ENCODE results near the gene C6orf132.

The C6orf132 gene

GRCh38 chr6:42137194-42137753 lies 5.1 kb downstream of the C6orf132 start:
- H3K9ac ChIP-seq (ENCODE audit: low read length), result no peak overlapping the region
- no peak for DNase-seq
- no peaks in the 10 kb centered on the region for H3F3A ChIP-seq (ENCODE audit: insufficient read depth, low read length)
- no peak for TF ChIP-seq CTCF (IDR thresholded peaks at IDR 0.05; ENCODE audit: low read length)
- TF ChIP-seq EZH2phosphoT487 (IDR thresholded peaks at IDR 0.05; ENCODE audit: low read length), result no peak
- TF ChIP-seq EZH2 (optimal IDR thresholded peaks at IDR 0.05; ENCODE audit: low read depth, low read length), result no peak
- no peaks in the 10 kb centered on the region for H3K36me3 ChIP-seq (replicated peaks; ENCODE audit: insufficient read depth, low read length)
- no peak overlapping the region for H3K4me2 ChIP-seq (ENCODE audit: low read depth, low read length)
- H4K20me1 ChIP-seq (ENCODE audit: insufficient read depth, low read length), result no peaks in the 10 kb centered on the region
- no peak overlapping the region for H3K4me3 ChIP-seq (ENCODE audit: low read length)
- no peaks in the 10 kb centered on the region for H3K4me1 ChIP-seq (ENCODE audit: low read length)
- no peaks in the 10 kb centered on the region for H3K9me2 ChIP-seq (replicated peaks; ENCODE audit: insufficient read depth, low read length)
- H2AFZ ChIP-seq (ENCODE audit: low read length), result no peak overlapping the region
- no peaks in the 10 kb centered on the region for H3K9me3 ChIP-seq (replicated peaks; ENCODE audit: insufficient read depth, low read length)
- H3K27ac ChIP-seq (ENCODE audit: low read length), result no peak overlapping the region
- H3K27me3 ChIP-seq (replicated peaks; ENCODE audit: insufficient read depth, low read length), result peaks cover 11% of the 10 kb centered on the region
- H3K79me2 ChIP-seq (ENCODE audit: low read length), result no peaks in the 10 kb centered on the region

GRCh38 chr6:42136508-42137193 lies 5.8 kb downstream of the C6orf132 start:
- Histone ChIP-seq H3K79me2 (ENCODE audit: low read length) (no peaks in the 10 kb centered on the region), H3K36me3 (replicated peaks; ENCODE audit: insufficient read depth, low read length) (no peaks in the 10 kb centered on the region), H3K4me1 (ENCODE audit: low read length) (no peaks in the 10 kb centered on the region), H3K9me2 (replicated peaks; ENCODE audit: insufficient read depth, low read length) (no peaks in the 10 kb centered on the region), H3K4me2 (ENCODE audit: low read depth, low read length) (no peak overlapping the region), H3K27me3 (replicated peaks; ENCODE audit: insufficient read depth, low read length) (peaks cover 5% of the 10 kb centered on the region), H3F3A (ENCODE audit: insufficient read depth, low read length) (no peaks in the 10 kb centered on the region), H3K27ac (ENCODE audit: low read length) (no peak overlapping the region), H4K20me1 (ENCODE audit: insufficient read depth, low read length) (no peaks in the 10 kb centered on the region), H3K9ac (ENCODE audit: low read length) (no peak overlapping the region), H2AFZ (ENCODE audit: low read length) (no peak overlapping the region), H3K4me3 (ENCODE audit: low read length) (no peak overlapping the region), H3K9me3 (replicated peaks; ENCODE audit: insufficient read depth, low read length) (no peaks in the 10 kb centered on the region)
- TF ChIP-seq EZH2 (optimal IDR thresholded peaks at IDR 0.05; ENCODE audit: low read depth, low read length) (no peak), EZH2phosphoT487 (IDR thresholded peaks at IDR 0.05; ENCODE audit: low read length) (no peak), CTCF (IDR thresholded peaks at IDR 0.05; ENCODE audit: low read length) (peak; percentile 26; the same call in 1 of the 2 replicates)
- DNase-seq, result no peak

- no peak overlapping the region for H2AFZ ChIP-seq (ENCODE audit: low read length)
- no peak overlapping the region for H3K4me3 ChIP-seq (ENCODE audit: low read length)
- H3F3A ChIP-seq (ENCODE audit: insufficient read depth, low read length), result no peaks in the 10 kb centered on the region
- TF ChIP-seq CTCF (IDR thresholded peaks at IDR 0.05; ENCODE audit: low read length) (no peak), EZH2phosphoT487 (IDR thresholded peaks at IDR 0.05; ENCODE audit: low read length) (no peak), EZH2 (optimal IDR thresholded peaks at IDR 0.05; ENCODE audit: low read depth, low read length) (no peak)
- no peak overlapping the region for H3K27ac ChIP-seq (ENCODE audit: low read length)
- no peak overlapping the region for H3K4me2 ChIP-seq (ENCODE audit: low read depth, low read length)
- no peaks in the 10 kb centered on the region for H3K4me1 ChIP-seq (ENCODE audit: low read length)
- H3K36me3 ChIP-seq (replicated peaks; ENCODE audit: insufficient read depth, low read length), result no peaks in the 10 kb centered on the region
- H3K79me2 ChIP-seq (ENCODE audit: low read length), result no peaks in the 10 kb centered on the region
- no peaks in the 10 kb centered on the region for H4K20me1 ChIP-seq (ENCODE audit: insufficient read depth, low read length)
- no peak for DNase-seq
- no peaks in the 10 kb centered on the region for H3K9me2 ChIP-seq (replicated peaks; ENCODE audit: insufficient read depth, low read length)
- no peaks in the 10 kb centered on the region for H3K9me3 ChIP-seq (replicated peaks; ENCODE audit: insufficient read depth, low read length)
- no peaks in the 10 kb centered on the region for H3K27me3 ChIP-seq (replicated peaks; ENCODE audit: insufficient read depth, low read length)
- no peak overlapping the region for H3K9ac ChIP-seq (ENCODE audit: low read length)
Observed at GRCh38 chr6:42135722-42136121, 6.7 kb downstream of the C6orf132 start.

Data from MM.1S (cell line).